Measurements from ENCODE around the gene C20orf141.

DNA sequence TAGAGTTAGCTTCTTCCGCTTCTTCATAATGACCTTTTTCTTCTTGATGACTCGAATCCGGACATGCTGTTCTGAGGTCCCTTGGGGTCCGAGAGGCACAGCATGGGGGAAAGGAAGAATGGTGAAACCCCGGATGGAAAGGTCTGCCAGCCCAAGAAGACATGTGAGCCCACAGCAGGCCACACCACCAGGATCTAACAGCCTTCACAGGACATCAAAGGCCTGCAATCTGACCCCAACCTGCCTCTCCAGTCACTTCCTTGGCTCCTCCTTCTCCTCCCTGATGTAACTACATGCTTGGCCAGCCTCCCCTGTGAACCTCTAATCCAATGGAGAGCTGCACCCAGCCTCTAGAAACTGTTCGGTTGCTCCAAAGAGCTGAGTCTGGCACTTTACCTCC, 16.0 kb upstream of the C20orf141 start:
- TF ChIP-seq, protein P1, sequence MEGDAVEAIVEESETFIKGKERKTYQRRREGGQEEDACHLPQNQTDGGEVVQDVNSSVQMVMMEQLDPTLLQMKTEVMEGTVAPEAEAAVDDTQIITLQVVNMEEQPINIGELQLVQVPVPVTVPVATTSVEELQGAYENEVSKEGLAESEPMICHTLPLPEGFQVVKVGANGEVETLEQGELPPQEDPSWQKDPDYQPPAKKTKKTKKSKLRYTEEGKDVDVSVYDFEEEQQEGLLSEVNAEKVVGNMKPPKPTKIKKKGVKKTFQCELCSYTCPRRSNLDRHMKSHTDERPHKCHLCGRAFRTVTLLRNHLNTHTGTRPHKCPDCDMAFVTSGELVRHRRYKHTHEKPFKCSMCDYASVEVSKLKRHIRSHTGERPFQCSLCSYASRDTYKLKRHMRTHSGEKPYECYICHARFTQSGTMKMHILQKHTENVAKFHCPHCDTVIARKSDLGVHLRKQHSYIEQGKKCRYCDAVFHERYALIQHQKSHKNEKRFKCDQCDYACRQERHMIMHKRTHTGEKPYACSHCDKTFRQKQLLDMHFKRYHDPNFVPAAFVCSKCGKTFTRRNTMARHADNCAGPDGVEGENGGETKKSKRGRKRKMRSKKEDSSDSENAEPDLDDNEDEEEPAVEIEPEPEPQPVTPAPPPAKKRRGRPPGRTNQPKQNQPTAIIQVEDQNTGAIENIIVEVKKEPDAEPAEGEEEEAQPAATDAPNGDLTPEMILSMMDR (IDR thresholded peaks at IDR 0.05): no peak
- TF ChIP-seq ZFX (IDR thresholded peaks at IDR 0.05; ENCODE audit: borderline replicate concordance): no peak

Measured in 22Rv1 (cell line).